ENCODE results near the gene INSIG2.

The INSIG2 gene

GRCh38 chr2:118047380-118047826 is 40.9 kb upstream of the INSIG2 start:
- TF ChIP-seq, protein P1, sequence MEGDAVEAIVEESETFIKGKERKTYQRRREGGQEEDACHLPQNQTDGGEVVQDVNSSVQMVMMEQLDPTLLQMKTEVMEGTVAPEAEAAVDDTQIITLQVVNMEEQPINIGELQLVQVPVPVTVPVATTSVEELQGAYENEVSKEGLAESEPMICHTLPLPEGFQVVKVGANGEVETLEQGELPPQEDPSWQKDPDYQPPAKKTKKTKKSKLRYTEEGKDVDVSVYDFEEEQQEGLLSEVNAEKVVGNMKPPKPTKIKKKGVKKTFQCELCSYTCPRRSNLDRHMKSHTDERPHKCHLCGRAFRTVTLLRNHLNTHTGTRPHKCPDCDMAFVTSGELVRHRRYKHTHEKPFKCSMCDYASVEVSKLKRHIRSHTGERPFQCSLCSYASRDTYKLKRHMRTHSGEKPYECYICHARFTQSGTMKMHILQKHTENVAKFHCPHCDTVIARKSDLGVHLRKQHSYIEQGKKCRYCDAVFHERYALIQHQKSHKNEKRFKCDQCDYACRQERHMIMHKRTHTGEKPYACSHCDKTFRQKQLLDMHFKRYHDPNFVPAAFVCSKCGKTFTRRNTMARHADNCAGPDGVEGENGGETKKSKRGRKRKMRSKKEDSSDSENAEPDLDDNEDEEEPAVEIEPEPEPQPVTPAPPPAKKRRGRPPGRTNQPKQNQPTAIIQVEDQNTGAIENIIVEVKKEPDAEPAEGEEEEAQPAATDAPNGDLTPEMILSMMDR (IDR thresholded peaks at IDR 0.05; ENCODE audit: borderline replicate concordance, insufficient read depth, low read depth, low read length), result no peak
- no peak overlapping the region for H3K4me3 ChIP-seq (ENCODE audit: low read depth, low read length)

DNA sequence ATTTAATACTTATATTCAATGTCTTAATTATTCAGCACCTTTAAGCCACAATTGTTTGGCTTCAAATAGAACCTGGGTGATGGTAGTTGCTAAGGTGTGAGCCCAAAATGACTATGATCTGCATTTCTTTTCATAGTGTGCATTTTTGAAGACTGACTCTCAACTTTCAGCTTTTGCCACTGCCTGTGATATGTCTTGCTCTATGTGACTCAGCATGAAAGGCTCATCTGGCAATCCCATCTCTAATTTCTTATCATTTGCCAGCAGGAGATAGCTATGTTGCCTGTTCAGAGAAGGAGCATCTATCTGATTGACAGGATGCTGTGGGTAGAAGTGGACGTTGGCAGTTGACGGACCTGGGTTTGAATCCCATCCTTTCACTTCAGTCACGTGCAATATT is 39.9 kb upstream of the INSIG2 start:
- TF ChIP-seq, protein P1 (IDR thresholded peaks at IDR 0.05; ENCODE audit: borderline replicate concordance, insufficient read depth, low read depth, low read length), result no peak
- H3K4me3 ChIP-seq (ENCODE audit: low read depth, low read length), result no peak overlapping the region

GRCh38 chr2:118049140-118049815 is 39.0 kb upstream of the INSIG2 start:
- TF ChIP-seq, protein P1 (IDR thresholded peaks at IDR 0.05; ENCODE audit: borderline replicate concordance, insufficient read depth, low read depth, low read length), result no peak
- no peak overlapping the region for H3K4me3 ChIP-seq (ENCODE audit: low read depth, low read length)

DNA sequence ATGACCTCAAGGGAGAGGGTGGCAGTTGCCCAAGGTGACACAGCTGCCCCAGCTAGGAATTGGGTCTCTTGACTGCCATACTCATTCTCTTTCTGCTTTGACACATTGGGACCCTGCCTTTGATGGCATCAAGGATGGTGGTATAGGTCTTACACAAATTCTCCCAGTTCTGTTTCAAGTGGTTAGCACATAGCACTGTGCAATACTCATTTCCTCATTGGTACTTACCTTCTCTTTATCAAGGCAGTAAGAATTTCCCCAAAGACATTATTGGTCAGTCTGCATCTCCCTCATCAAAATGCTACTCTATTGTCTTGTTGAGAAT is 38.5 kb upstream of the INSIG2 start:
- no peak overlapping the region for H3K4me3 ChIP-seq (ENCODE audit: low read depth, low read length)
- TF ChIP-seq, protein P1 (IDR thresholded peaks at IDR 0.05; ENCODE audit: borderline replicate concordance, insufficient read depth, low read depth, low read length), result no peak

- H3K4me3 ChIP-seq (ENCODE audit: low read depth, low read length), result no peak overlapping the region
- TF ChIP-seq, protein P1 (IDR thresholded peaks at IDR 0.05; ENCODE audit: borderline replicate concordance, insufficient read depth, low read depth, low read length), result no peak
Measured at GRCh38 chr2:118050386-118050785, 37.9 kb upstream of the INSIG2 start.

DNA sequence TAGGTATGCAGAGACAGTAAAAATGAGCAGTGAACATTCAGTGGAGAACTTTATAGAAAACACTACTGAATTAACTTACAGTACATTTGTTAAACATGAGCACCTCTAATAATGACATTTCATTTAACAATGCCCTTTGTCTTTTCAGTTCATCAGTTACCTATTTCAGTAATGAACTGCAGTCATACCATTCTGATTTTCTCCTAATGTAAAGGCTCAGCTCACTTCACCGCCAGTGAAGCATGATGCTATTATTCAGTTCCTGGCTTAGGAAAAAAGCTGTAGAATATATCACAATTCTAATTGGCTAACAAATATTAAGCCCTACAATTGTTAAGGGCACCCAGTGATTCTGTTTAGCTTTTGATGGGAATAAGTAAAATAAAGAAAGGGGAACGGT is 37.3 kb upstream of the INSIG2 start:
- H3K4me3 ChIP-seq (ENCODE audit: low read depth, low read length), result no peak overlapping the region
- TF ChIP-seq, protein P1 (IDR thresholded peaks at IDR 0.05; ENCODE audit: borderline replicate concordance, insufficient read depth, low read depth, low read length), result no peak

DNA sequence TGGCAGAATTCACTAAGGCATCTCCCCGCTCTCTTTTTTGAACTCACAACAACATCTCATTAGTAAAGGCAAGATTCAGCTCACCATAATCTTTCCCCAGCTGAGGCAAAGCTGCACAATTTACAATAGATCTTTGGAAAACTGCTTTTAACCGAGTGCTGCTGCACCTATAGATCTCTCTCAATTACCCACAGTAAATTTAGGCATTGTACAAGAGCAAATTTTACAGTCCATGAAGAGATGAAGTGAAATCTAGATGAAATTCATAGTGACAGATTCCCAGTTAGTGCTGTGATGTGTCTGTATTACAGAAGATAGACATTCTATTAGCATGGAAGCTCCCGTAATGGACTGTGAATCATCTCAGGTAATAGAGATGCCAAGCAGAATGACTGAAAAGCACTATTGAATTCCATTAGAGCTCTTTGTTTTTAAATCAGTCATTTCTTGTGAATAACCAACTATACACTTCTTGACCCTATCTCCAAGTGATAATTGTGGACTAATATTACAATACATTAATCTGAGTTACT is 36.4 kb upstream of the INSIG2 start:
- H3K4me3 ChIP-seq (ENCODE audit: low read depth, low read length), result no peak overlapping the region
- TF ChIP-seq, protein P1 (IDR thresholded peaks at IDR 0.05; ENCODE audit: borderline replicate concordance, insufficient read depth, low read depth, low read length), result no peak
